Osteocyte (in vitro differentiated cells): ENCODE data around the gene EPB41L3. TPM values are rescaled to one million over a fixed set of nuclear protein-coding genes. Genes with fewer than 3 reads are reported as not detected.

Experiments used
- DNase-seq: peaks from one replicate; pipeline ENCODE4 v3.0.0; 2021; ENCODE audit warnings: mixed read lengths; ENCODE audit not compliant: unreplicated experiment; ENCODE audit errors: extremely low spot score
- H3K27ac Mint-ChIP-seq: one replicate; pipeline ENCODE4 v1.8.0; 2021; ENCODE audit warnings: mild to moderate bottlenecking, mixed read lengths; ENCODE audit not compliant: unreplicated experiment
- H3K27me3 Mint-ChIP-seq: one replicate; pipeline ENCODE4 v1.8.0; 2021; ENCODE audit warnings: mixed read lengths; ENCODE audit not compliant: unreplicated experiment
- H3K36me3 Mint-ChIP-seq: one replicate; pipeline ENCODE4 v1.8.0; 2021; ENCODE audit warnings: mixed read lengths; ENCODE audit not compliant: unreplicated experiment
- H3K4me1 Mint-ChIP-seq: one replicate; pipeline ENCODE4 v1.8.0; 2021; ENCODE audit warnings: mixed read lengths; ENCODE audit not compliant: unreplicated experiment
- H3K4me3 Mint-ChIP-seq: one replicate; pipeline ENCODE4 v1.8.0; 2021; ENCODE audit warnings: mild to moderate bottlenecking, moderate library complexity, mixed read lengths; ENCODE audit not compliant: unreplicated experiment
- H3K9me3 Mint-ChIP-seq: one replicate; pipeline ENCODE4 v1.8.0; 2021; ENCODE audit warnings: mixed read lengths; ENCODE audit not compliant: unreplicated experiment
- CTCF ChIP-seq: fragments of 200-600 bp; sonication (generic); IDR thresholded peaks from 2 replicates; pipeline ENCODE4 v1.5.0; 2021; ENCODE audit warnings: antibody characterized with exemption, mild to moderate bottlenecking, moderate library complexity
- total RNA-seq: library from RNA; stranded (reverse); gene quantifications from 2 replicates; pipeline ENCODE4 v1.2.1, GENCODE V29; 2021

EPB41L3 gene
- total RNA-seq, 1 donor from 2014 or later, result 15.6 TPM

GRCh38 chr18:5463831-5464230, 80.0 kb downstream of the EPB41L3 start:
- Mint-ChIP-seq H3K36me3 (no peaks in the 10 kb centered on the region), H3K27me3 (no peaks in the 10 kb centered on the region), H3K4me1 (peaks cover 13% of the 10 kb centered on the region), H3K4me3 (no peak overlapping the region), H3K9me3 (no peaks in the 10 kb centered on the region), H3K27ac (no peak overlapping the region)
- DNase-seq, result no peak
- no peak for TF ChIP-seq CTCF

DNA sequence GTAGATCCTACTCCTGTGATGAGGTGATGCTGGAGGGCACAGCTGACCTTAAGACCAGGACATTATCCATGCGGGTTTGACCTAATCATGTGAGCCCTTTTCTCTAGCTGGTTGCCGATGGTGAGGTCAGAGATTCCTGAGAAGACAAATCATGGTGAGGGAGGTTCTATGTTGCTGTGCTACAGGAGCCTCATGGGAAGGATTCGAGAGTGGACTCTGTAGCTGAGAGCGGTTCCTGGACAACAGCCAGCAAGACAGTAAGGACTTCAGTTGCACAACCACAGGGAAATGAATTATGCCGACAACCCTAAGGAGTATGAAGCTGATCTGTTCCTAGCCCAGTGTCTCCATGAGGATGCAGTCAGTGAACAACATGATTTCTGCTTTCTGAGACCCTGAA, 80.4 kb downstream of the EPB41L3 start:
- Mint-ChIP-seq H3K27ac (no peak overlapping the region), H3K27me3 (no peaks in the 10 kb centered on the region), H3K9me3 (no peaks in the 10 kb centered on the region), H3K36me3 (no peaks in the 10 kb centered on the region), H3K4me3 (no peak overlapping the region), H3K4me1 (peaks cover 13% of the 10 kb centered on the region)
- DNase-seq, result no peak
- no peak for TF ChIP-seq CTCF

DNA sequence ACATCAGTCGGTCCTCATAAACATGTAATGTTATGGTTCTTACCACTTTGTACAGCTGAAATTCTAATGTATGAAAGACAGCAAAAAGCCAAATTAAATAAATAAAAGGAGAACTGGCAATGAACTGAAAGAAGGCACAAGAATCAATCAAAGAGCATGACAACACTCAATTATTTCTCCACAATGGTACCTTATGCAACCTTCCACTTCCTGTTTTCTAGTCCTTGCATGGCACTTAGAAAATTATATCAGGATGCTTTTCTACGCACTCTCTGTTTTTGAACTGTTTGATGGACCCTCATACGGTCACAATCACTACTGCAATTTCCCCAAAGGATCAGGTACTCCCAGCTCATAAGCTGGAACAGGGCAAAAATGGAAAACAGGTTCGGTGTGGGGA, 81.6 kb downstream of the EPB41L3 start:
- H3K36me3 Mint-ChIP-seq, result no peaks in the 10 kb centered on the region
- no peaks in the 10 kb centered on the region for H3K27me3 Mint-ChIP-seq
- H3K9me3 Mint-ChIP-seq, result no peaks in the 10 kb centered on the region
- no peak for DNase-seq
- H3K27ac Mint-ChIP-seq, result no peak overlapping the region
- TF ChIP-seq CTCF, result no peak
- H3K4me3 Mint-ChIP-seq, result no peak overlapping the region
- peaks cover 19% of the 10 kb centered on the region for H3K4me1 Mint-ChIP-seq

- no peak for TF ChIP-seq CTCF
- no peak for DNase-seq
- Mint-ChIP-seq H3K27ac (no peak overlapping the region), H3K27me3 (no peaks in the 10 kb centered on the region), H3K4me3 (no peak overlapping the region), H3K4me1 (peaks cover 31% of the 10 kb centered on the region), H3K36me3 (no peaks in the 10 kb centered on the region), H3K9me3 (no peaks in the 10 kb centered on the region)
These were observed 82.8 kb downstream of the EPB41L3 start for GRCh38 chr18:5461041-5461440.

GRCh38 chr18:5457462-5457957, 86.3 kb downstream of the EPB41L3 start:
- DNase-seq, result no peak
- Mint-ChIP-seq H3K36me3 (no peaks in the 10 kb centered on the region), H3K4me3 (peak overlapping the region; percentile 57), H3K27me3 (no peaks in the 10 kb centered on the region), H3K4me1 (peaks cover 35% of the 10 kb centered on the region), H3K27ac (peak overlapping the region; percentile 54), H3K9me3 (no peaks in the 10 kb centered on the region)
- no peak for TF ChIP-seq CTCF
